Trophoblast cell (in vitro differentiated cells and primary cell): ENCODE data around the gene DHDDS.

Experiments used
- DNase-seq, 2 donors: peaks; one replicate each; pipeline ENCODE4 v3.0.0-alpha.2; 2016
- H2AFZ ChIP-seq: 2 replicates; pipeline ENCODE4 v1.6.1; 2013; ENCODE audit warnings: low read length, moderate library complexity, mild to moderate bottlenecking; ENCODE audit not compliant: insufficient read depth, poor library complexity
- H2AK5ac ChIP-seq: 2 replicates; pipeline ENCODE4 v1.6.1; 2013; ENCODE audit warnings: mild to moderate bottlenecking, low read length
- H2BK120ac ChIP-seq: 2 replicates; pipeline ENCODE4 v1.6.1; 2013; ENCODE audit warnings: low read length, mild to moderate bottlenecking, moderate library complexity; ENCODE audit not compliant: insufficient read depth, poor library complexity
- H2BK12ac ChIP-seq: 2 replicates; pipeline ENCODE4 v1.6.1; 2013; ENCODE audit warnings: mild to moderate bottlenecking, low read length, moderate library complexity
- H2BK5ac ChIP-seq: 2 replicates; pipeline ENCODE4 v1.6.1; 2013; ENCODE audit warnings: low read length, low read depth, moderate library complexity, mild to moderate bottlenecking; ENCODE audit not compliant: poor library complexity
- H3K14ac ChIP-seq: 2 replicates; pipeline ENCODE4 v1.6.1; 2013; ENCODE audit warnings: mild to moderate bottlenecking, low read length
- H3K18ac ChIP-seq: 2 replicates; pipeline ENCODE4 v1.6.1; 2013; ENCODE audit warnings: mild to moderate bottlenecking, low read length
- H3K23ac ChIP-seq: 2 replicates; pipeline ENCODE4 v1.6.1; 2013; ENCODE audit warnings: low read length
- H3K27ac ChIP-seq: 2 replicates; pipeline ENCODE4 v1.5.1; 2013; ENCODE audit warnings: low read depth, mild to moderate bottlenecking, inconsistent platforms, low read length, moderate library complexity
- H3K27me3 ChIP-seq: 2 replicates; pipeline ENCODE4 v1.6.1; 2013; ENCODE audit warnings: inconsistent platforms, mild to moderate bottlenecking, low read length, moderate library complexity; ENCODE audit not compliant: insufficient read depth
- H3K36me3 ChIP-seq, 2 experiments: 1 replicate in 1 of 2; 2 replicates in 1 of 2; pipeline ENCODE4 v1.6.1; 2013; ENCODE audit warnings: low read length in 2 of 2, mild to moderate bottlenecking in 2 of 2, moderate library complexity in 1 of 2; ENCODE audit not compliant: insufficient read depth in 2 of 2, control insufficient read depth in 1 of 2
- H3K4ac ChIP-seq: 2 replicates; pipeline ENCODE4 v1.6.1; 2013; ENCODE audit warnings: low read depth, mild to moderate bottlenecking, low read length, moderate library complexity
- H3K4me1 ChIP-seq, 2 experiments: 1 replicate in 1 of 2; 2 replicates in 1 of 2; pipeline ENCODE4 v1.6.1; 2013; ENCODE audit warnings: low read length in 2 of 2, mild to moderate bottlenecking in 2 of 2, moderate library complexity in 1 of 2; ENCODE audit not compliant: insufficient read depth in 2 of 2, control insufficient read depth in 1 of 2
- H3K4me2 ChIP-seq: 2 replicates; pipeline ENCODE4 v1.6.1; 2013; ENCODE audit warnings: inconsistent platforms, mild to moderate bottlenecking, low read length, moderate library complexity
- H3K4me3 ChIP-seq: 2 replicates; pipeline ENCODE4 v1.5.1; 2013; ENCODE audit warnings: mild to moderate bottlenecking, low read depth, low read length, inconsistent platforms
- H3K79me1 ChIP-seq: one replicate; pipeline ENCODE4 v1.6.1; 2013; ENCODE audit warnings: low read length
- H3K79me2 ChIP-seq: 2 replicates; pipeline ENCODE4 v1.6.1; 2013; ENCODE audit warnings: low read length, mild to moderate bottlenecking; ENCODE audit not compliant: control insufficient read depth, insufficient read depth, poor library complexity
- H3K9ac ChIP-seq: 2 replicates; pipeline ENCODE4 v1.6.1; 2013; ENCODE audit warnings: mild to moderate bottlenecking, low read length
- H3K9me3 ChIP-seq: 2 replicates; pipeline ENCODE4 v1.6.1; 2013; ENCODE audit warnings: low read depth, mild to moderate bottlenecking, control low read depth, inconsistent platforms, low read length; ENCODE audit not compliant: insufficient read depth
- H4K12ac ChIP-seq: 2 replicates; pipeline ENCODE4 v1.6.1; 2013; ENCODE audit warnings: low read depth, mild to moderate bottlenecking, low read length, moderate library complexity
- H4K8ac ChIP-seq: 2 replicates; pipeline ENCODE4 v1.6.1; 2013; ENCODE audit warnings: low read depth, mild to moderate bottlenecking, low read length, moderate library complexity
- H4K91ac ChIP-seq: one replicate; pipeline ENCODE4 v1.6.1; 2013; ENCODE audit warnings: low read depth, mild to moderate bottlenecking, low read length, moderate library complexity
- WGBS: extraction: QIAGEN DNeasy Blood & Tissue Kit; methylation state at CpG from one replicate; pipeline ENCODE4 v1.1.7; 2013; ENCODE audit warnings: missing lambda C conversion rate; ENCODE audit not compliant: insufficient read length, insufficient coverage; ENCODE audit errors: extremely low coverage; 5-methylcytosine and 5-hydroxymethylcytosine counted together

The DHDDS gene

GRCh38 chr1:26493938-26494337 is 61.8 kb downstream of the DHDDS start:
- Histone ChIP-seq H3K36me3 (no peaks in the 10 kb centered on the region), H4K8ac (no peak overlapping the region), H3K4ac (no peak overlapping the region), H2BK120ac (peak overlapping the region; percentile 18), H2AK5ac (no peak overlapping the region), H3K79me1 (no peaks in the 10 kb centered on the region), H3K4me2 (no peak overlapping the region), H2BK5ac (peak overlapping the region; percentile 63), H3K27me3 (no peaks in the 10 kb centered on the region), H3K79me2 (no peaks in the 10 kb centered on the region), H2AFZ (no peak overlapping the region), H3K4me3 (no peak overlapping the region), H2BK12ac (no peak overlapping the region), H4K12ac (no peak overlapping the region), H3K18ac (no peak overlapping the region), H3K27ac (no peak overlapping the region), H3K9ac (no peak overlapping the region), H4K91ac (peak overlapping the region; percentile 53), H3K14ac (no peak overlapping the region), H3K23ac (no peak overlapping the region), H3K4me1 (no peaks in the 10 kb centered on the region), H3K9me3 (no peaks in the 10 kb centered on the region)
- WGBS = no CpG with 5 or more reads among the region's 3 CpGs
- DNase-seq = no peak

- Histone ChIP-seq H4K12ac (no peak overlapping the region), H3K4me2 (no peak overlapping the region), H3K9ac (no peak overlapping the region), H3K4me3 (no peak overlapping the region), H3K27me3 (no peaks in the 10 kb centered on the region), H2BK12ac (no peak overlapping the region), H3K14ac (no peak overlapping the region), H3K79me2 (peaks cover 11% of the 10 kb centered on the region), H3K9me3 (no peaks in the 10 kb centered on the region), H4K91ac (no peak overlapping the region), H3K27ac (no peak overlapping the region), H3K4me1 (peaks cover 8 to 9% of the 10 kb centered on the region in 2 experiments), H2AFZ (no peak overlapping the region), H3K23ac (no peak overlapping the region), H2BK120ac (no peak overlapping the region), H2BK5ac (no peak overlapping the region), H3K79me1 (peaks cover 14% of the 10 kb centered on the region), H3K36me3 (no peaks in the 10 kb centered on the region), H3K4ac (no peak overlapping the region), H3K18ac (no peak overlapping the region), H4K8ac (no peak overlapping the region), H2AK5ac (no peak overlapping the region)
- no CpG with 5 or more reads among the region's 4 CpGs for WGBS
- DNase-seq = no peak
Measured at GRCh38 chr1:26496861-26497260, 64.7 kb downstream of the DHDDS start.

- Histone ChIP-seq H4K8ac (no peak overlapping the region), H4K91ac (no peak overlapping the region), H3K79me2 (peaks cover 11% of the 10 kb centered on the region), H3K36me3 (no peaks in the 10 kb centered on the region), H2AFZ (no peak overlapping the region), H3K4me1 (peaks cover 8 to 9% of the 10 kb centered on the region in 2 experiments), H3K14ac (no peak overlapping the region), H3K4ac (no peak overlapping the region), H2BK120ac (no peak overlapping the region), H3K18ac (no peak overlapping the region), H2BK12ac (no peak overlapping the region), H3K4me3 (no peak overlapping the region), H3K79me1 (peaks cover 14% of the 10 kb centered on the region), H4K12ac (no peak overlapping the region), H2BK5ac (no peak overlapping the region), H2AK5ac (no peak overlapping the region), H3K9ac (no peak overlapping the region), H3K4me2 (no peak overlapping the region), H3K27me3 (no peaks in the 10 kb centered on the region), H3K9me3 (no peaks in the 10 kb centered on the region), H3K23ac (no peak overlapping the region), H3K27ac (no peak overlapping the region)
- DNase-seq = no peak
- no CpG with 5 or more reads among the region's 7 CpGs for WGBS
Measured at GRCh38 chr1:26498894-26499293, 66.8 kb downstream of the DHDDS start.

- Histone ChIP-seq H3K14ac (peak overlapping the region; percentile 90), H3K9me3 (no peaks in the 10 kb centered on the region), H3K27me3 (no peaks in the 10 kb centered on the region), H3K4me3 (peak overlapping the region; percentile 80), H3K23ac (no peak overlapping the region), H3K27ac (peak overlapping the region; percentile 83), H3K9ac (peak overlapping the region; percentile 78), H3K4me1 (peaks cover 8 to 9% of the 10 kb centered on the region in 2 experiments), H2AK5ac (peak overlapping the region; percentile 55), H3K18ac (peak overlapping the region; percentile 96), H3K79me1 (peaks cover 14% of the 10 kb centered on the region), H3K79me2 (peaks cover 11% of the 10 kb centered on the region), H4K12ac (peak overlapping the region; percentile 97), H2BK120ac (peak overlapping the region; percentile 97), H3K4ac (peak overlapping the region; percentile 93), H2AFZ (peak overlapping the region; percentile 99), H2BK12ac (peak overlapping the region; percentile 10), H4K8ac (peak overlapping the region; percentile 100), H3K4me2 (peak overlapping the region; percentile 73), H2BK5ac (peak overlapping the region; percentile 96), H3K36me3 (no peaks in the 10 kb centered on the region), H4K91ac (peak overlapping the region; percentile 94)
- DNase-seq = peak; percentile 78 to 83
- WGBS = no CpG with 5 or more reads among the region's 74 CpGs
Measured at GRCh38 chr1:26500488-26501175, 68.5 kb downstream of the DHDDS start.
